NOMO-1 treated with DMSO at 0.1 percent for 48 hours (cell line): ENCODE data around the gene DHRS1.
A peak's percentile ranks its signal among the peaks of the same experiment; 100 is the strongest.
"Not testable (repeated sequence)": the region's sequence is repeated elsewhere in the genome, so short reads cannot be mapped to it uniquely, and the experiment has no call there.

ENCODE experiments used
- DNase-seq: peaks from one replicate; lab custom pipeline; 2025; ENCODE audit not compliant: unreplicated experiment; lab: John Stamatoyannopoulos, UW

Gene DHRS1

GRCh38 chr14:24252289-24253124 is 47.1 kb downstream of the DHRS1 start:
- DNase-seq: no peak

- no peak for DNase-seq
Measured at GRCh38 chr14:24251880-24252288, 47.7 kb downstream of the DHRS1 start.

- no peak for DNase-seq
Measured at GRCh38 chr14:24250354-24250753, 49.2 kb downstream of the DHRS1 start.

- no peak for DNase-seq
Measured at GRCh38 chr14:24249230-24250021, 50.2 kb downstream of the DHRS1 start.

- no peak for DNase-seq
Measured at GRCh38 chr14:24247422-24247821, 52.2 kb downstream of the DHRS1 start.

- peak; percentile 43 for DNase-seq
Measured at GRCh38 chr14:24246765-24247212, 52.8 kb downstream of the DHRS1 start.

- not testable (repeated sequence) for DNase-seq
Measured at GRCh38 chr14:24245350-24245749, 54.2 kb downstream of the DHRS1 start.

GRCh38 chr14:24243336-24243836 is 56.2 kb downstream of the DHRS1 start:
- DNase-seq: peak; percentile 65

GRCh38 chr14:24241829-24242443 is 57.6 kb downstream of the DHRS1 start:
- peak; percentile 97 for DNase-seq
